A172 (cell line): ENCODE measurements around the gene MTG2. TPM values are rescaled to one million over a fixed set of nuclear protein-coding genes. Genes with fewer than 3 reads are reported as not detected.

Source experiments
- DNase-seq: peaks from one replicate; pipeline ENCODE4 v3.0.0-alpha.2; 2015; ENCODE audit warnings: low spot score
- total RNA-seq: library from RNA; depleted of rRNA; stranded (reverse); fragments of >200 nt; shearing (Covaris generic); gene quantifications from 2 replicates; pipeline ENCODE4 v1.2.3, GENCODE V29; 2014

MTG2 gene
- total RNA-seq, 1 experiment from 2014 or later: 14.9 TPM

DNA sequence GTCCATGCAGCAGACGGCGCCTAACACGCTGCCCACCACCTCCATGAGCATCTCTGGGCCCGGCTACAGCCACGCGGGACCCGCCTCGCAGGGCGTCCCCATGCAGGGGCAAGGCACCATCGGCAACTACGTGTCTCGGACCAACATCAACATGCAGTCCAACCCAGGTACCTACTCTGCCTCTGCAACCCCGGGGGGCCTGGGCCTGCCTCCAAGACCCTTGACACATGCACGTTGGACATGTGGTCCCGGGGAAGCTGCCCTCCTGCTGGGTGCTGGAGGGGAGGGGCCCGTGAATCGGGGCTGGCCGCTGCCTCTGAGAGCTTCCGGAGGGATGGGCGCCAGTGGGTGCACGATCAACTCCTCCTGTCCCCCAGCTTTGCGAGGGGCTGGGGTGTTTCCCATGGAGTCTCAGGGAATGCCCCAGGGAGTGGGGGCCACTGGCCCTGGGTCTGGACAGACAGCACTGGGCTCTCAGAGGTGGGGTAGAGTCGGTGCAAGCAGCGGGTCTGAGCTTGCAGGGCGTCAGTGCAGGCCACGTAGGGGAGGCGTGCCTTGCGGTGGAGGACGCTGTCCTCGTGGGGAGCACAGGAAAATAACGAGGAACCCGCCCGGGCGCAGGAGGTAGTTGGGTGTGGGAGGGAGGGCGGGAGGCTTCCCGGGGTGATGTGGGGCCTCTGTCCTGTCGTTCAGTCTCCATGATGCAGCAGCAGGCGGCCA is 19.9 kb upstream of the MTG2 start:
- no peak for DNase-seq

DNA sequence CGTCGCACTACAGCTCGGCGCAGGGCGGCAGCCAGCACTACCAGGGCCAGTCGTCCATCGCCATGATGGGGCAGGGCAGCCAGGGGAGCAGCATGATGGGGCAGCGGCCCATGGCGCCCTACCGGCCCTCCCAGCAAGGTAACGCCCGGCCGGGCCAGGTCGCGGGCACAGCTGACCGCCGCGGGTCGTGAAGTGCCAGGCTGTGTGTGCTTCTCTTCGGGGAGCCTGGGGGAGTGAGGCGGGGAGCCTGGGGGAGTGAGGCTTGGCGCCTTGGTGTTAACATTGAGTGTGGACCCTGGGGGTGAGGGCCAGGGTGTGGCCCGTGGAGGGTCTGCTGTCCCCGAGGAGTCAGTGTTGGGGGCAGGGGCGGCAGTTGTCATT is 19.4 kb upstream of the MTG2 start:
- DNase-seq: no peak

DNA sequence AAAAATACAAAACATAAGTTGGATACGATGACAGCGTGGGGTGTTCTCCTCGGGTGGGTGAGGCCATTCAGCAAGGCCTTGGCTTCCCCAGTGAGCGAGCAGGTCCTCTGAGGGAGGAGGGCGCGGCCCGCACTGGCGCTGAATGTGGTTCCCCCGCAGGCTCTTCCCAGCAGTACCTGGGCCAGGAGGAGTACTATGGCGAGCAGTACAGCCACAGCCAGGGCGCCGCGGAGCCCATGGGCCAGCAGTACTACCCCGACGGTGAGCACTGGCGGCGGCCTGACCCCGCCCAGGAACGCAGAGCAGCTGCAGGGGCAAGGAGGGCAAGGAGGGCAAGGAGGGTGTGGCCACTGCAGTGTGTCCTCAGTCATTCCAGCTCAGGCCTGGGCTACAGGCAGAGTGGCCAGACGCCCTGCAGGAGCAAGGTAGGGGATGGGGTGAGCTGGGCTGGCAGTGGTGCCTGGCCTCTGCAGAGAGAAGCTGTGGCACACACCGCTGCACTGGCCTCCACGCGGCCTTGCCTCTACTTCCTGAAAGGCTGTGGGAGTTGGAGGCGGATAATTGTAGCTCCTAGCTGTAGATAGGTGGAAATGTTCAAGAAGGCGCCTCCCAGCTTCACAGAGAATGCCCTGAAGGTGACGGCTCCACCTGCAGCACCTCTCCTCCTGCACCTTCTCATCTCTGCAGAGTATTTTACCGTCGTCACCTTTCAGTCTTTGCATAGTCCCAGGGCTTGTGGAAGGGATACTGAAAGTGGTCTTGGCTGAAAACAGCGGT is 18.7 kb upstream of the MTG2 start:
- no peak for DNase-seq

DNA sequence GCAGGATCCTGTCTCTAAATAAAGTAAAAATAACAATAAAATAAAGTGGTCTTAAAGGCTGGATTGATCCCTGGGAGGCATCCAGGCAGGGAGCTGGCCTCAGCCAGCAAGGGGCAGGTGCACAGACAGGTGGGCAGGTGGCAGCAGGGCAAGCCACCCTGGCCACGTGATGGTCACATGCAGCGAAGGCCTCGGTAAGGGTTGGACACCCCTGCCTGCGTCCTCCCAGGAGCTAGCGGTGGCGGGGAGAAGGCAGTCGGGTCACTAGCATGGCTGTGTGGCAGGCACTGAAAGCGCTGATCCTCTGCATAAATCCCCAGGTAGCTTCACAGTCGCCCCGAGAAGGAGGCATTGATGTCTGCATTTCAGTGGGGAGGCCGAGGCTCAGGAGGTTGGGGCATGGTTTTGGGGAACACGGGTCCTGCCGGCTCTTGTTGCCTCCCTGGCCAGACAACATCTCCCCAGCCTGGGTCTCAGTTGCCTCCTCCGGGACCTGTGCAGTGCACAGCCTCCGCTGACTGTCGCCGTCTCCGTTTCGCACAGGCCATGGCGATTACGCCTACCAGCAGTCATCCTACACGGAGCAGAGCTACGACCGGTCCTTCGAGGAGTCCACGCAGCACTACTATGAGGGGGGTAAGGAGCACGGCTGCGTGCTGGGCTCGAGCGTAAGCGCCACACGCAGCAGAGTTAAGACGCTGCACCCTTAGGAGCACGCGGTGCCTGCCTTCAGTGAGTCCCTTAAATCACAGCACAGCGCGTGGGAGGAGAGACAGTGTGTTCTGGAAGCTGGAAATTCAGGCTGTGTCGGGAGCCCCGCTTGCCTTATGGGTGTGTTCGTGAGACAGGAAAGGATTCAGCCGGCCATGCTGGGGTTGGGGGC is 17.7 kb upstream of the MTG2 start:
- DNase-seq: no peak

DNA sequence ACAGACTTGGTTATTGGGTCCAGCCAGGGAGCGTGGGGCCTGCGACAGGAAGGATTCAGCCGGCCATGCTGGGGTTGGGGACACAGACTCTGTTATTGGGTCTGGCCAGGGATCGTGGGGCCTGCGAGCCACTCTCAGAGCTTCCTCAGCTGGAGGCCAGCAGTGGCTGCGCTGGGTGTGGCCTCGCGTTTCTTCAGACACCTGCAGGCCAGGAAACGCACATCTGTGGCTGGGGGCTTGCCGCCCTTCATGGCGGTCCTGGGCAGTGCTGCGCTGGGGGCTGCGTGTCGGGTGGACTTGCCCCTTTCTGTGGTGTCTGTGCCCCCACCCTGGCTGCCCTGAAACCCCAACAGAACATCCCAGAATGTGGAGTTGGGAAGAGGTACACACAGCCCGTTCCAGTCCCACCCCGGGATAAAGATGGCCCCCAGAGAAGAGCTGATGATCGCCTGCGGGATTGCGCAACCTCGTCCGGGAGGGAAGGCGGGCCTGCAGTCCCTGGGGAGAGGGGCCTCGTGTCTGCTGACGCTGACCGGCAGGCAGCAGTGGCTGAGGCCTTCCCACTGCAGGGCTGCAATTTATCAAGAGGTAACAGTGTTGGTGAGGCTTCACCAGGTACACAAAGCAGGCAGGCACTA is 16.9 kb upstream of the MTG2 start:
- no peak for DNase-seq

DNA sequence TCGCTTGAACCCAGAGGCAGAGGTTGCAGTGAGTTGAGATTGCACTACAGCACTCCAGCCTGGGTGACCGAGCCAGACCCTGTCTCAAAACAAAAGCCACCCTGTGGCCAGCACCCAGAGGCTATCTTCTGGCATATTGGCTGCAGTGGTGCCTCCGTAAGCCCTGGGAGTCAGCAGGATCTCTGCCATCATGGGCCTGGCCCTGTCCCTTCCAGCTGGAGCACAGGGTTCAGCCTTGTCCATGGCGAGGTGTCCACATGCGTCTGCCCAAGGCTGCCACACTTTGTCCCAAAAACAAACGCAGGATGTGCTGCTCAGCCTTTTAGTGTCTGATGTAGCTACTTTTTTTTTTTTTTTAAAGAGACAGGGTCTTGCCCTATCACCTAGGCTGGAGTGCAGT is 15.4 kb upstream of the MTG2 start:
- DNase-seq: no peak

DNA sequence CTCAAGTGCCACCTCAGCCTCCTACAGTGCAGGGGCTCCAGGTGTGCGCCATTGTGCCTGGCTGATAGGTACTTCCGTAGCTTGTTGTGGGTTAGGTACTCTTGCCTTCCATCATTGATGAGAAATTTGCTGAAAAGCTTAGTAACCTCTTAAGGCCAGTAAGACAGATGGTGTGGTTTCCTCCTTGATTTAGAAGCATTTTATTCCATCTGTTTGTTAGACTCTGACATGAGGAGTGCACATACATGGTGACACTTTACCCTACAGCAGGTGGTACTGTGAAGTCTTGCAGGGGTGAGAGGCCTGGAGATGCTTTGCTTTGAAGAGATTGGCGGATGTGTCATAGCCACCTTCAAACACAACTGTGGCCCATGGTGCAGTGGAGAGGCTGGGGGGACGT is 14.8 kb upstream of the MTG2 start:
- DNase-seq: no peak

DNA sequence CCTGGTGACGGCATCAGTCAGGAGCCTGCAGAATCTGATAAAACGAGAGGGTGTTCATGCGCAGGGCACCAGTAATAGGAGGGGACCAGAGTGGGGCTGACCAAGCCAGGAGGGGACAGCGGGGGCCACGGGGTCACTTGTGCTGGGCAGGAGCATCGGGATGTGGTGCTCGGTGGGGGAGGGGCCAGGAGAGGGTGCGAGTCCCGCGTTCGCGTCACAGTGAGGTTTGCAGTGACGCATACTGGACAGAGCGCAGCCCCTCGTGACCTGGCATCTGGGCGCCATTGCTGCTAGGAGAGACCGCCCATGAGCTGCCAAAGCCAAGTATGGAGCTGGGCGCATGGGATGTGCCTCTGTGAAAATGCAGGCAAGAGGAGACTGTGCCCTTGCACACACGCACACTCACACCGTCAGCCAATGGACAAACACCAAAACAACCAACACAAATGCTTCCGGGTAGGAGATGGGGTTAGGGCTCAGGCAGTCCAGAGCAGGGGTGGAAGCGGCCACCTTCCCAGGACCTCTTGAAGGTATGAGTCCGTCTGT is 13.9 kb upstream of the MTG2 start:
- DNase-seq: no peak

DNA sequence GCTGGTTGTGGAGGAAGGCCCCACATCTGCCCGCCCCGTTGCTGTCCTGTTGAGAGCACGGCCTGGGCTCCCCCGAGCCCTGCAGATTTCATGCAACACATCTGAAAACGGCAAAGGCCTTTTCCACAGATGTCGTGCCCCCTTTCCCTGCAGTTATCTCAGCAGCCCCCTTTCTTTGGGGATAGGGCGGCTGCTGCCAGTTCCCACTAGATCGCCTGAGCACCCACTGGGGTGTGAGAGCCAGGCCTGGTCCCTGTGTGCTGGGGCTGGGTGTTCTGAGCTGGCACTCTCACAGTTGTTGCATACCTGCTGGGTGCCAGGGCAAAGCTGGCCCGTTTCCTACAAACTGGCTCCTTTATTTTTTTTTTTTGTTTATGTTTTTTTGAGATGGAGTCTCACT is 12.3 kb upstream of the MTG2 start:
- DNase-seq: no peak

DNA sequence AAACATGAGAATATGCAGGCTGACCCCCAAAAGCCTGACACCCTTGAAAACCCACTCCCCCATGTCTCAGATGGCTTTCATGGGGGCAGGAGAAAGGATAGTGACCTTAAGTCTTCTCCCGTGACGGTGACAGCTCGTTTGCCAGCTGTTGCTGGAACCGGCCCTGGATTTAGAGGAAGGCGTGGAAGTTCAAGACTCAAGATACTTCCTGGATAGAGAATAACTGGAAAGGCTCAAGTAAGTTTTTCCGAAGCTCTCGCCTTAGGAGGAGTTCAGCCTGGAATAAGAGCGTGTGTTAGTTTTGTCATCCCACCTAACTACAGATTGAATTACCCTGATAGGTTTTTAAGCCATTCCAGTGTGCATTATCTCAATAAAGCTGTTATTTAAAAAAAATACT is 11.6 kb upstream of the MTG2 start:
- DNase-seq: no peak

DNA sequence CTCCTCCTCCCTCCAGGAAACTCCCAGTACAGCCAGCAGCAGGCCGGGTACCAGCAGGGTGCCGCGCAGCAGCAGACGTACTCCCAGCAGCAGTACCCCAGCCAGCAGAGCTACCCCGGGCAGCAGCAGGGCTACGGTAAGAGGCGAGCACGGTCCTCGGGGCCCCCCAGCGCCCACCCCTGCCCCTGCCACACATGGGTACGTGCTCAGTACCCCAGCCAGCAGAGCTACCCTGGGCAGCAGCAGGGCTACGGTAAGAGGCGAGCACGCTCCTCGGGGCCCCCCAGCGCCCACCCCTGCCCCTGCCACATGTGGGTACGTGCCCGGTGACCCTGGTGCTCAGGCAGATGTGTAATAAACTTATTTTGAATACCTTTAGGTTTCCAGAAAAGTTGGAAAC is 10.2 kb upstream of the MTG2 start:
- no peak for DNase-seq

DNA sequence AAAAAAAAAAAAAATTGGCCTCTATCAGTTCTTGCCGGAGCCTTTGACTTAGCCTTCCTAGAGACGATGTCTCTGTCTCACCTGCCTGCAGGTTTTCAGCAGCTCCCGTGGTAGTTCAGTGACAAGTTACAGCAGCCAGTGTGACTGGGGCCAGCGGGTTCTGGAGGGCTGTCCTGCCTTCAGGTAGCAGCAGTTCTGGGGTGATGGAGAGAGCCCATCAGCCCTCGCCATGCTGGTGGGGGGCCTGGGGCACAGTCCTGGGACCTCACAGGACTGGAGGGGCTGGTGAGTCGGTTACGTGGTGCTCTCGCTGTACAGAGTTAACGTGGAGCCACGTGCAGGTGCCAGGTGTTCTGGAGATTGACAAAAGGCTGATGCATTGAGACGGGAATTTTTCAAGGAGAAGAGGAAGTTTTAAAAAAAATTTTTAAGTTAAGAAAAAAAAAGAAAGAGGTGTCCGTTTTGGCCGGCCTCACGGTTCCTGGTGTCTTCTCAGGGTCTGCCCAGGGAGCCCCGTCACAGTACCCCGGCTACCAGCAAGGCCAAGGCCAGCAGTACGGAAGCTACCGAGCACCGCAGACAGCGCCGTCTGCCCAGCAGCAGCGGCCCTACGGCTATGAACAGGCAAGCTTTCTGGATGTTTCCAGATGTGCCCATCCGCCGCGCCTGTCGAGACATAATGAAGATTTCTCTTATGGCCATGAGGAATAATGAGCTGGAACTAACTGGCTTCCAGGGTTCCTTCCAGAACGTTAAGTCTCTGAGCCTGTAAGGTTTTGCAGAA is 8.6 kb upstream of the MTG2 start:
- DNase-seq: no peak

DNA sequence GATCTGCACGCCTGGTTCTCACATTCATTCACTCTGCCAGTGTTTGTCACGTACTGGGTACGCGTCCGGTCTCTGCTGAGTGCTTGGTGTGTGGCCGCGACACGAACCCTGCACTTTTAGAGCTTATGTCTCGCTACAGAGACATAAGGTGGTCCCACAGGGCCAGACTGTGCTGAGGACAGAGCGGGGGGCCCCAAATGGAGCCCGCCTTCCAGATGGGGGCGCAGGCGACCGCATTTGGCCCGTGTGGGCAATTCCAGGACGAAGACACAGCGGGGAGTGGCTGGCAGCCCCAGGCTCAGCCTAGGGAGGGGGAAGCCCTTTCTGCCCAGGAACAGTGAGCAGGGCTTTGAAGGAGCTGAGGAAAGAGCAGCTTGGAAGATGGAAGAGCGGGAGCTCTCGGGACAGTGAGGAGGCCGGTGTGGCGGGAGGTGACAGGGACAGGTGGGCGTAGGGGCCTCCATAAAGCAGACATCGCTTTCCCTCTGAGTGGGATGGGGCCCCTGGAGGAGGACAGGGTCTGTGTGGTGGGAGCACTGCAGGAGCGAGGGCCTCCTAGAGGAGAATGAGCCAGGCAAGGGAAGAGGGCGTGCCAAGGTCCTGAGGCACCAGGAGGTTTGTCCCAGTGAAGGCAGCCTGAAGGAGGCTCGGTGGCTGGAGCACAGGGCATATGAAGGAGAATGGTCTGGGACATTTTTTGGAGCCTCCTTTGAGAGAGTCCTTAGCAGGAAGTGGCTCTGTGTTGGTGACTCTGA is 7.8 kb upstream of the MTG2 start:
- no peak for DNase-seq

DNA sequence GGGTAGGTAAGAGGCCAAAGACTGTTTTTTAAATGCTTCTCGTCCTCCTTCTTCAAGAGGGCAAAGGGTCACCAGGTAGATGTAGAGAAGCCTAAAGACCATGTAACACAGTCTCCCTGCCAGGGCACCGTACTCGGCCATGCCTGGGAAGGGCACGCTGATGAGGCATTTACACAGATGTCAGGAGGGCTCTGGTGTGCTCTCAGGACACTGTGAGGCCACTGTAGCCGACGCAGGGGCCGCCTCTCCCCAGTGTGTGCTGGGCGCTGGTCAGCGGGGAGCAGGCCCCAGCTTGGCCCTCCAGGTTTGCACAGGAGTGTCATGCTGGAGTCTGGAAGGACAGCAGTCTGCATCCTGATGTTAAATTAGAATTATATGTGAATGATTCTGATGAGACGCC is 7.1 kb upstream of the MTG2 start:
- DNase-seq: no peak

DNA sequence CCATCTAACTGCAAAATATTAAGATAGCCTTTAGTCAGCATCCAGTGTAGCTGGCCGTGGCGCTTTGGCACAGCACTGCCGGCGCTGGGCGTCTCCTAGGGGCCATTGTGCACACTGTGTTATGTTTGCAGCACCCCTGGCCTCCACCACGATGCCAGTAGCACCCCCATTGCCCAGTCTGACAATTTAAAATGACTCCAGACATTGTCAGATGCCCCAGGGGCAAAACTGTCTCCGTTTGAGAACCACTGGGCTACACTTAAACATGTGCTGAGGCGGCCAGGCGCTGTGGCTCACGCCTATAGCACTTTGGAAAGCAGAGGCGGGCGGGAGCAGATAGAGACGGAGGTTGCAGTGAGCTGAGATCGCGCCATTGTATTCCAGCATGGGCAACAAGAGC is 6.0 kb upstream of the MTG2 start:
- no peak for DNase-seq

DNA sequence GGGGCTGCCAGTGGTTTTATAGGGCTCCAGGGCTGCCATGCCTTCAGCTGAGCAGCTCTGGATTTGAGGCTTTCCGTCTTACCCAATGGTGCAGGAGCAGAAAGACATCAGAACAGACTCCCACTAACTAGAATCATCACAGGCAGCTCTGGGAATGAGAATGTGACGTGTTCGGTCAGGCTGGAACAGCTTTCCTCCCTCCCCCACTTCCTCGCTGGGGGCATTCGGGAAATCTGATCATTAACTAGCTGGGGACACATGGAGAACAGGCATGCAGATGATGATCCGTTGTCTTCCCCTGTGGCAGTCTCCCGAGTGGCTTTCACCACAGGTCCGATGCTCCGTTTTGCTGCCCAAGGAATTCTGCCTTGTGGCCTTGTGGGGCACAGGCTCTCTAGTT is 5.5 kb upstream of the MTG2 start:
- no peak for DNase-seq

DNA sequence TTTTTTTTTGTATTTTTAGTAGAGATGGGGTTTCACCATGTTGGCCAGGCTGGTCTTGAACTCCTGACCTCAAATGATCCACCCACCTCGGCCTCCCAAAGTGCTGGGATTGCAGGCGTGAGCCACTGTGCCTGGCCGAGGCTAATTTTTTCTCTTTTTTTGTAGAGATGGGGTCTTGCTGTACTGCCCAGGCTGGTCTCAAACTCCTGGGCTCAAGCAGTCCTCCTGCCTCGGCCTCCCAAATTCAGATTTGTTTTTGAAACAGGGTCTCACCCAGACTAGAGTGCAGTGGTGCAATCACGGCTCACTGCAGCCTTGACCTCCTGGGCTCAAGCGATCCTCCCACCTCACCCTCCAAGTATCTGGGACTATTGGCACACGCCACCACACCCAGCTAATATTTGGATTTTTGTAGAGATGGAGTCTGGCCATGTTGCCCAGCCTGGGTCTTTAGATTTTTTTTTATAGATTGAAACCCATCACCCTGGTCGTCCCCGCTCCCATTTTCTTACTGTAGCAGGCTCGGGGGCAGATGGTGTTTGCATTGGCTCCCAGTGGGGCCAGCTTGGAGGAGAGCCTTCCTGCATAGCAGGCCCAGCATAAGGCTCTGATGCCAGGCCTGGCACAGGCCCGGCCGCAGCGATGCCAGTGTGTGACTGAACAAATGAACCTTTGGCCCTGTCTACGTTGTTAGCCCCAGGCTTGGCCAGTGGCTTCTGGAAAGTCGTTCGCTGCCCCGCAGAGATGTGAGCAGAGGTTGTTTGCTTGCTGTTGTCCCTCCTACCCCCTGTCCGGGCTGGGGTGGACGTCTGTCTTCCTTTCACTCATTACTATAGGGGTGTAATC is 4.3 kb upstream of the MTG2 start:
- no peak for DNase-seq

DNA sequence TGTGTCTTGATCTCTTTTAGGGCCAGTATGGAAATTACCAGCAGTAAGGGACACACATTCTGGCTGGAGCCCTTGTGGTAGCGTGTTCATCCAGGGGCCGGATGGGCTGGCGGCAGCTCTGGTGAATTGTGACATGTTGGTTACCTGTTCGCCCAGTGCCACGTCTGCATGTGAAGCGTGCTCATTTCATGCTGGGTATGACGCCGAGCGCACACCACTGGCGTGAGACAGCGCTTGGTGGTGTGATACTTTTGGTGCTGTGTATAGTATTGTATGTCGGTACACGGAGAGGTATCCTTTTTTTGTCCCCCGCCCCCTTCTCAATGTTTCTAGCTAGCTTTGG is 3.7 kb upstream of the MTG2 start:
- no peak for DNase-seq

DNA sequence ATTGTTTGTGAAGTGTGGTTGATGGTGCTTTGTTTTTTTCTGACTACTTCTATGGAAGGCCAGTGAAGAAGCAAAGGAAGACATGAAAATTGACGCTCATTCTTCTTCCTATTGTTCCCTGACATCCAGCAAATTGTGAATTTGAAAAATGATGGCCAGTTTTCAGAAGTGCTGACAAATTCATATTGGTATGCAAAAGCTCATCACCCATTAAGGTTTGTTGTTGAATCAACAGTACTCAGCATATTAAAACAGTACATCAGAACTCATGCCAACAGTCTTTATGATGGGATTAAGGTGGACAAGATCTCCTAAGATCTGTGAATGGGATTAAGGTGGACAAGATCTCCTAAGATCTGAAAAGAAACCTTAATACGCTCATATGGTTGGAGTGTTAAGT is 1.0 kb upstream of the MTG2 start:
- no peak for DNase-seq
